Neural progenitor cell (in vitro differentiated cells): ENCODE data around the gene MAVS. TPM values are rescaled to one million over a fixed set of nuclear protein-coding genes. Genes with fewer than 3 reads are reported as not detected.

Source experiments
- DNase-seq: peaks from one replicate; pipeline ENCODE4 v3.0.0-alpha.2; 2016; ENCODE audit warnings: low spot score
- H2AFZ ChIP-seq: fragments of 200-600 bp; sonication (generic); replicated peaks from 2 replicates; pipeline ENCODE4 v1.6.1; 2016; ENCODE audit warnings: antibody characterized with exemption
- H3F3A ChIP-seq: fragments of 200-600 bp; sonication (generic); 2 replicates; pipeline ENCODE4 v1.6.1; 2016; ENCODE audit warnings: antibody characterized with exemption, low read depth
- H3K27ac ChIP-seq: fragments of 200-600 bp; sonication (generic); 2 replicates; pipeline ENCODE4 v1.5.1; 2016; ENCODE audit warnings: mild to moderate bottlenecking
- H3K27me3 ChIP-seq: fragments of 200-600 bp; sonication (generic); 2 replicates; pipeline ENCODE4 v1.6.1; 2016; ENCODE audit warnings: mild to moderate bottlenecking, moderate library complexity
- H3K36me3 ChIP-seq: fragments of 200-600 bp; sonication (generic); 2 replicates; pipeline ENCODE4 v1.5.1; 2016
- H3K4me1 ChIP-seq: fragments of 200-600 bp; sonication (generic); 2 replicates; pipeline ENCODE4 v1.6.1; 2016; ENCODE audit warnings: mixed run types
- H3K4me2 ChIP-seq: fragments of 200-600 bp; sonication (generic); 2 replicates; pipeline ENCODE4 v1.6.1; 2016
- H3K4me3 ChIP-seq: fragments of 200-600 bp; sonication (generic); 2 replicates; pipeline ENCODE4 v1.5.1; 2016
- H3K79me2 ChIP-seq: fragments of 200-600 bp; sonication (generic); 2 replicates; pipeline ENCODE4 v1.6.1; 2016; ENCODE audit warnings: low read depth
- H3K9ac ChIP-seq: fragments of 200-600 bp; sonication (generic); 2 replicates; pipeline ENCODE4 v1.6.1; 2016
- H3K9me3 ChIP-seq: fragments of 200-600 bp; sonication (generic); 2 replicates; pipeline ENCODE4 v1.5.1; 2016; ENCODE audit warnings: low read depth
- H4K20me1 ChIP-seq: fragments of 200-600 bp; sonication (generic); 2 replicates; pipeline ENCODE4 v1.6.1; 2016; ENCODE audit warnings: low read depth
- H3K27ac Mint-ChIP-seq: 3 replicates; pipeline ENCODE4 v1.8.0; 2021; ENCODE audit warnings: mixed read lengths
- H3K27me3 Mint-ChIP-seq: 2 replicates; pipeline ENCODE4 v1.8.0; 2022; ENCODE audit warnings: low read depth, mild to moderate bottlenecking, inconsistent platforms, moderate library complexity, mixed read lengths; ENCODE audit not compliant: insufficient read depth
- H3K36me3 Mint-ChIP-seq: 3 replicates; pipeline ENCODE4 v1.8.0; 2021; ENCODE audit warnings: mixed read lengths
- H3K4me1 Mint-ChIP-seq: 3 replicates; pipeline ENCODE4 v1.8.0; 2021; ENCODE audit warnings: mixed read lengths
- H3K4me3 Mint-ChIP-seq: 3 replicates; pipeline ENCODE4 v1.8.0; 2021; ENCODE audit warnings: mild to moderate bottlenecking, moderate library complexity, mixed read lengths
- H3K9me3 Mint-ChIP-seq: 3 replicates; pipeline ENCODE4 v1.8.0; 2020; ENCODE audit warnings: mixed read lengths
- EZH2 ChIP-seq: fragments of 200-600 bp; sonication (generic); IDR thresholded peaks from 2 replicates; pipeline ENCODE4 v1.6.1; 2017; ENCODE audit warnings: antibody characterized with exemption, mild to moderate bottlenecking, moderate library complexity
- EZH2phosphoT487 ChIP-seq: fragments of 200-600 bp; sonication (generic); IDR thresholded peaks from 2 replicates; pipeline ENCODE4 v1.6.1; 2017; ENCODE audit warnings: antibody characterized with exemption
- total RNA-seq: library from RNA; depleted of rRNA; stranded (reverse); fragments of >200 nt; gene quantifications from 2 replicates; pipeline ENCODE4 v1.2.3, GENCODE V29; 2015; ENCODE audit warnings: low replicate concordance
- TF ChIP-seq, protein P1 (sequence below): fragments of 200-600 bp; sonication (generic); IDR thresholded peaks from 2 replicates; pipeline ENCODE4 v1.5.1; 2017; ENCODE audit warnings: antibody characterized with exemption, mild to moderate bottlenecking

The MAVS gene
- total RNA-seq, 1 donor from 2014 or later, result 14.1 TPM

- TF ChIP-seq, protein P1, sequence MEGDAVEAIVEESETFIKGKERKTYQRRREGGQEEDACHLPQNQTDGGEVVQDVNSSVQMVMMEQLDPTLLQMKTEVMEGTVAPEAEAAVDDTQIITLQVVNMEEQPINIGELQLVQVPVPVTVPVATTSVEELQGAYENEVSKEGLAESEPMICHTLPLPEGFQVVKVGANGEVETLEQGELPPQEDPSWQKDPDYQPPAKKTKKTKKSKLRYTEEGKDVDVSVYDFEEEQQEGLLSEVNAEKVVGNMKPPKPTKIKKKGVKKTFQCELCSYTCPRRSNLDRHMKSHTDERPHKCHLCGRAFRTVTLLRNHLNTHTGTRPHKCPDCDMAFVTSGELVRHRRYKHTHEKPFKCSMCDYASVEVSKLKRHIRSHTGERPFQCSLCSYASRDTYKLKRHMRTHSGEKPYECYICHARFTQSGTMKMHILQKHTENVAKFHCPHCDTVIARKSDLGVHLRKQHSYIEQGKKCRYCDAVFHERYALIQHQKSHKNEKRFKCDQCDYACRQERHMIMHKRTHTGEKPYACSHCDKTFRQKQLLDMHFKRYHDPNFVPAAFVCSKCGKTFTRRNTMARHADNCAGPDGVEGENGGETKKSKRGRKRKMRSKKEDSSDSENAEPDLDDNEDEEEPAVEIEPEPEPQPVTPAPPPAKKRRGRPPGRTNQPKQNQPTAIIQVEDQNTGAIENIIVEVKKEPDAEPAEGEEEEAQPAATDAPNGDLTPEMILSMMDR, result no peak
- no peak for TF ChIP-seq EZH2phosphoT487
- no peak for TF ChIP-seq EZH2
- Histone ChIP-seq H3K4me2 (no peak overlapping the region), H3K36me3 (no peaks in the 10 kb centered on the region), H3K27ac (no peak overlapping the region), H3K9ac (no peak overlapping the region), H3K9me3 (no peaks in the 10 kb centered on the region), H3F3A (peaks cover 2% of the 10 kb centered on the region), H3K4me1 (no peaks in the 10 kb centered on the region), H4K20me1 (peaks cover 100% of the 10 kb centered on the region), H3K79me2 (peaks cover 100% of the 10 kb centered on the region), H3K27me3 (no peaks in the 10 kb centered on the region), H3K4me3 (no peak overlapping the region), H2AFZ (no peak overlapping the region)
- Mint-ChIP-seq H3K9me3 (no peaks in the 10 kb centered on the region), H3K4me3 (no peak overlapping the region), H3K27ac (no peak overlapping the region), H3K4me1 (peaks cover 17% of the 10 kb centered on the region), H3K27me3 (peaks cover 2% of the 10 kb centered on the region), H3K36me3 (peaks cover 18% of the 10 kb centered on the region)
- no peak for DNase-seq
These were observed 55.2 kb downstream of the MAVS start for GRCh38 chr20:3901706-3902440.

DNA sequence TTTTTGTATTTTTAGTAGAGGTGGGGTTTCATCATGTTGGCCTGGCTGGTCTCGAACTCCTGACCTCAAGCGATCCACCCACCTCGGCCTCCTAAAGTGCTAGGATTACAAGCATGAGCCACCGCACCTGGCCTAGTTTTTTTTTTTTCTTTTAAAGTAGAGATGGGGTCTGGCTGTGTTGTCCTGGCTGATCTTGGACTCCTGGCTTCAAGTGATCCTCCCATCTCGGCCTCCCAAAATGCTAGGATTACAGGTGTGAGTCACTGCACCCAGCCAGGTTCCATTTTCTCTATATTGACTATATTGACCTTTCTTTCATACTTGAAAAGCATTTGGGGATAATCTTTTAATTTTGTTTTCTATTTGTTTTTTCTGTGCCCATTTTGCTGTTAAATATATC lies 55.8 kb downstream of the MAVS start:
- Mint-ChIP-seq H3K9me3 (no peaks in the 10 kb centered on the region), H3K27ac (no peak overlapping the region), H3K36me3 (peaks cover 15% of the 10 kb centered on the region), H3K4me3 (no peak overlapping the region), H3K27me3 (peaks cover 2% of the 10 kb centered on the region), H3K4me1 (peaks cover 17% of the 10 kb centered on the region)
- H2AFZ ChIP-seq, result no peak overlapping the region
- no peak overlapping the region for H3K4me3 ChIP-seq
- TF ChIP-seq EZH2 (no peak), EZH2phosphoT487 (no peak)
- TF ChIP-seq, protein P1, result no peak
- H3K79me2 ChIP-seq, result peaks cover 100% of the 10 kb centered on the region
- H3K9me3 ChIP-seq, result no peaks in the 10 kb centered on the region
- no peak overlapping the region for H3K9ac ChIP-seq
- H4K20me1 ChIP-seq, result peaks cover 100% of the 10 kb centered on the region
- DNase-seq, result no peak
- no peaks in the 10 kb centered on the region for H3F3A ChIP-seq
- H3K27ac ChIP-seq, result no peak overlapping the region
- H3K4me1 ChIP-seq, result no peaks in the 10 kb centered on the region
- H3K36me3 ChIP-seq, result no peaks in the 10 kb centered on the region
- H3K27me3 ChIP-seq, result no peaks in the 10 kb centered on the region
- no peak overlapping the region for H3K4me2 ChIP-seq

DNA sequence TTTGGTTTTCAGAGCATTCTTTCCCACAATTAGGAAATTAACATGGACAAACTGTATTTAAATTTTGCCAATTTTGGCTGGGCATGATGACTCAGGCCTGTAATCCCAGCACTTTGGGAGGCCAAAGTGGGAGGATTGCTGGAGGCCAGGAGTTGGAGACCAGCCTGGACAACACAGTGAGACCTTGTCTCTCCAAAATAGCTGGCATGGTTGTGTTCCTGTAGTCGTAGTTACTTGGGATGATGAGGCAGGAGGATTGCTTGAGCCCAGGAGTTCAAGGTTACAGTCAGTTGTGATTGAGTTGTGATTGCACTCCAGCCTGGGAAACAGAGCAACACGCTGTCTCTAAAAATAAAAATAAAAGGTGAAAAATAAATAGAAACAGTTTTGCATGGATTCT lies 57.6 kb downstream of the MAVS start:
- Histone ChIP-seq H3K4me2 (no peak overlapping the region), H3K79me2 (peaks cover 100% of the 10 kb centered on the region), H3K36me3 (no peaks in the 10 kb centered on the region), H3F3A (no peaks in the 10 kb centered on the region), H3K27me3 (no peaks in the 10 kb centered on the region), H3K9me3 (no peaks in the 10 kb centered on the region), H3K4me3 (no peak overlapping the region), H3K4me1 (no peaks in the 10 kb centered on the region), H4K20me1 (peaks cover 99% of the 10 kb centered on the region), H3K27ac (no peak overlapping the region), H3K9ac (no peak overlapping the region), H2AFZ (no peak overlapping the region)
- no peaks in the 10 kb centered on the region for H3K9me3 Mint-ChIP-seq
- no peak for DNase-seq
- peaks cover 24% of the 10 kb centered on the region for H3K36me3 Mint-ChIP-seq
- TF ChIP-seq EZH2 (no peak), EZH2phosphoT487 (no peak)
- TF ChIP-seq, protein P1, result no peak
- H3K4me3 Mint-ChIP-seq, result no peak overlapping the region
- peaks cover 17% of the 10 kb centered on the region for H3K4me1 Mint-ChIP-seq
- H3K27ac Mint-ChIP-seq, result no peak overlapping the region
- H3K27me3 Mint-ChIP-seq, result peaks cover 2% of the 10 kb centered on the region
